ENCODE results near the gene C19orf44.
"Not testable (repeated sequence)": the region's sequence is repeated elsewhere in the genome, so short reads cannot be mapped to it uniquely, and the experiment has no call there.

C19orf44 gene

GRCh38 chr19:16508546-16508945, 12.4 kb downstream of the C19orf44 start:
- TF ChIP-seq EZH2phosphoT487 (IDR thresholded peaks at IDR 0.05; ENCODE audit: borderline replicate concordance), result no peak
- TF ChIP-seq CTCF (conservative IDR thresholded peaks at IDR 0.05; ENCODE audit: low read length), result no peak
- Histone ChIP-seq H3K4me3 (ENCODE audit: low read length, poor library complexity, severe bottlenecking) (no peak overlapping the region), H3K4me2 (ENCODE audit: low read depth, low read length, poor library complexity, severe bottlenecking) (no peak overlapping the region), H3K79me2 (ENCODE audit: insufficient read depth, low read length) (no peaks in the 10 kb centered on the region), H3K9ac (ENCODE audit: low read depth, low read length, poor library complexity, severe bottlenecking) (no peak overlapping the region), H3K27me3 (ENCODE audit: insufficient read depth, low read length, poor library complexity, severe bottlenecking) (no peaks in the 10 kb centered on the region), H3F3A (ENCODE audit: low read depth) (no peaks in the 10 kb centered on the region), H3K9me2 (replicated peaks; ENCODE audit: low read depth, low read length) (no peaks in the 10 kb centered on the region), H3K9me3 (ENCODE audit: insufficient read depth, low read depth, low read length) (no peaks in the 10 kb centered on the region), H3K36me3 (ENCODE audit: insufficient read depth, low read length) (no peaks in the 10 kb centered on the region), H2AFZ (ENCODE audit: low read length) (no peak overlapping the region), H4K20me1 (ENCODE audit: insufficient read depth, low read length, poor library complexity, severe bottlenecking) (no peaks in the 10 kb centered on the region), H3K4me1 (ENCODE audit: insufficient read depth, low read length, poor library complexity, severe bottlenecking) (no peaks in the 10 kb centered on the region)

GRCh38 chr19:16509141-16510061, 13.2 kb downstream of the C19orf44 start:
- no peaks in the 10 kb centered on the region for H3K27me3 ChIP-seq (ENCODE audit: insufficient read depth, low read length, poor library complexity, severe bottlenecking)
- H3K4me2 ChIP-seq (ENCODE audit: low read depth, low read length, poor library complexity, severe bottlenecking), result no peak overlapping the region
- no peak overlapping the region for H3K4me3 ChIP-seq (ENCODE audit: low read length, poor library complexity, severe bottlenecking)
- H3K36me3 ChIP-seq (ENCODE audit: insufficient read depth, low read length), result no peaks in the 10 kb centered on the region
- no peaks in the 10 kb centered on the region for H3K4me1 ChIP-seq (ENCODE audit: insufficient read depth, low read length, poor library complexity, severe bottlenecking)
- TF ChIP-seq CTCF (conservative IDR thresholded peaks at IDR 0.05; ENCODE audit: low read length) (no peak), EZH2phosphoT487 (IDR thresholded peaks at IDR 0.05; ENCODE audit: borderline replicate concordance) (no peak)
- no peaks in the 10 kb centered on the region for H4K20me1 ChIP-seq (ENCODE audit: insufficient read depth, low read length, poor library complexity, severe bottlenecking)
- H3K9me3 ChIP-seq (ENCODE audit: insufficient read depth, low read depth, low read length), result no peaks in the 10 kb centered on the region
- no peaks in the 10 kb centered on the region for H3K9me2 ChIP-seq (replicated peaks; ENCODE audit: low read depth, low read length)
- H2AFZ ChIP-seq (ENCODE audit: low read length), result no peak overlapping the region
- no peaks in the 10 kb centered on the region for H3F3A ChIP-seq (ENCODE audit: low read depth)
- no peak overlapping the region for H3K9ac ChIP-seq (ENCODE audit: low read depth, low read length, poor library complexity, severe bottlenecking)
- H3K79me2 ChIP-seq (ENCODE audit: insufficient read depth, low read length), result no peaks in the 10 kb centered on the region

- H3K4me2 ChIP-seq (ENCODE audit: low read depth, low read length, poor library complexity, severe bottlenecking); H3K27me3 ChIP-seq (ENCODE audit: insufficient read depth, low read length, poor library complexity, severe bottlenecking); H3K36me3 ChIP-seq (ENCODE audit: insufficient read depth, low read length); H3K9ac ChIP-seq (ENCODE audit: low read depth, low read length, poor library complexity, severe bottlenecking); H4K20me1 ChIP-seq (ENCODE audit: insufficient read depth, low read length, poor library complexity, severe bottlenecking); H3K9me2 ChIP-seq (replicated peaks; ENCODE audit: low read depth, low read length); H3K9me3 ChIP-seq (ENCODE audit: insufficient read depth, low read depth, low read length); H3K4me1 ChIP-seq (ENCODE audit: insufficient read depth, low read length, poor library complexity, severe bottlenecking); H3F3A ChIP-seq (ENCODE audit: low read depth); H2AFZ ChIP-seq (ENCODE audit: low read length); H3K79me2 ChIP-seq (ENCODE audit: insufficient read depth, low read length); H3K4me3 ChIP-seq (ENCODE audit: low read length, poor library complexity, severe bottlenecking): not testable (repeated sequence)
Measured at GRCh38 chr19:16512611-16513010, 16.4 kb downstream of the C19orf44 start.
